ENCODE data around the gene CSMD2.

- no peak for TF ChIP-seq ZNF274 (IDR thresholded peaks at IDR 0.05; ENCODE audit: low read depth, low read length)
- TF ChIP-seq YY1 (IDR thresholded peaks at IDR 0.05; ENCODE audit: insufficient read depth, insufficient read length) = no peak
These were observed 292.8 kb downstream of the CSMD2 start for GRCh38 chr1:33872275-33872674.

All from NT2/D1 (cell line).